H1 (cell line): ENCODE measurements around the gene ZNF765. TPM values are rescaled to one million over a fixed set of nuclear protein-coding genes. Genes with fewer than 3 reads are reported as not detected.

Experiments
- CTCF ChIA-PET: fragments of 300-600 bp; sonication (Branson Sonifier 250); formaldehyde crosslinking; loops from one replicate; lab custom pipeline; 2021; ENCODE audit not compliant: partially characterized antibody; lab: Charles Lee
- POLR2A ChIA-PET: fragments of 300-600 bp; sonication (Branson Sonifier 250); formaldehyde crosslinking; loops from one replicate; lab custom pipeline; 2021; ENCODE audit warnings: inconsistent platforms; ENCODE audit not compliant: partially characterized antibody; lab: Charles Lee
- DNase-seq, 2 experiments: peaks; one replicate each; pipeline versions ENCODE4 v3.0.0 to v3.0.0-alpha.2; 2010 to 2022; ENCODE audit warnings: low spot score in 2 of 2, low read depth in 1 of 2, mixed read lengths in 1 of 2
- FAIRE-seq: peaks from 2 replicates; lab custom pipeline; 2011; peaks lifted over from hg19 to GRCh38; lab: Jason Lieb, UNC
- H2AFZ ChIP-seq: 2 replicates; pipeline ENCODE4 v1.8.1; 2012; ENCODE audit warnings: low read length, inconsistent platforms
- H2AK5ac ChIP-seq: 2 replicates; pipeline ENCODE4 v1.6.1; 2013; ENCODE audit warnings: low read depth, low read length
- H2BK120ac ChIP-seq: replicated peaks from 2 replicates; pipeline ENCODE3; 2013; ENCODE audit warnings: low read depth, low read length, inconsistent platforms
- H2BK12ac ChIP-seq: 2 replicates; pipeline ENCODE4 v1.6.1; 2013; ENCODE audit warnings: low read depth, low read length
- H2BK15ac ChIP-seq: 2 replicates; pipeline ENCODE4 v1.6.1; 2013; ENCODE audit warnings: low read length
- H2BK20ac ChIP-seq: 2 replicates; pipeline ENCODE4 v1.6.1; 2013; ENCODE audit warnings: low read length
- H2BK5ac ChIP-seq: 2 replicates; pipeline ENCODE4 v1.6.1; 2013; ENCODE audit warnings: low read depth, low read length
- H3K14ac ChIP-seq: 2 replicates; pipeline ENCODE4 v1.6.1; 2013; ENCODE audit warnings: inconsistent platforms; ENCODE audit not compliant: insufficient read length
- H3K18ac ChIP-seq: 2 replicates; pipeline ENCODE4 v1.6.1; 2013; ENCODE audit warnings: low read length; ENCODE audit errors: extremely low read depth
- H3K23ac ChIP-seq: 2 replicates; pipeline ENCODE4 v1.6.1; 2013; ENCODE audit warnings: inconsistent platforms; ENCODE audit not compliant: insufficient read length
- H3K23me2 ChIP-seq: 2 replicates; pipeline ENCODE4 v1.6.1; 2013; ENCODE audit warnings: low read depth, low read length
- H3K27ac ChIP-seq: 2 replicates; pipeline ENCODE4 v1.6.1; 2011; ENCODE audit warnings: low read depth, low read length, inconsistent platforms
- H3K27me3 ChIP-seq, 4 experiments: replicated peaks in 1 of 4; 1 replicate in 1 of 4; 2 replicates in 3 of 4; pipeline versions ENCODE4 v1.6.1 to v1.8.1; 2011 to 2013; ENCODE audit warnings: low read length in 3 of 4, mild to moderate bottlenecking in 3 of 4, inconsistent platforms in 2 of 4, mixed read lengths in 2 of 4, moderate library complexity in 1 of 4; ENCODE audit not compliant: control insufficient read depth in 3 of 4, insufficient read depth in 3 of 4; ENCODE audit errors: extremely low read depth in 1 of 4
- H3K36me3 ChIP-seq, 4 experiments: 2 replicates each; pipeline versions ENCODE4 v1.6.1 to v1.8.1; 2011 to 2013; ENCODE audit warnings: mild to moderate bottlenecking in 4 of 4, low read length in 3 of 4, moderate library complexity in 2 of 4, control low read depth in 1 of 4, inconsistent platforms in 1 of 4; ENCODE audit not compliant: insufficient read depth in 4 of 4, control insufficient read depth in 2 of 4
- H3K4ac ChIP-seq: replicated peaks from 2 replicates; pipeline ENCODE3; 2013; ENCODE audit warnings: low read length, low read depth, mixed read lengths, inconsistent platforms; ENCODE audit not compliant: insufficient read length
- H3K4me1 ChIP-seq, 4 experiments: replicated peaks in 1 of 4; 1 replicate in 1 of 4; 2 replicates in 3 of 4; pipeline versions ENCODE4 v1.6.1 to v1.8.1; 2011 to 2013; ENCODE audit warnings: low read length in 3 of 4, inconsistent platforms in 2 of 4, mixed read lengths in 1 of 4; ENCODE audit not compliant: insufficient read depth in 4 of 4, control insufficient read depth in 3 of 4
- H3K4me2 ChIP-seq, 2 experiments: 2 replicates each; pipeline versions ENCODE4 v1.6.1 to v1.8.1; 2011 to 2013; ENCODE audit warnings: low read depth in 2 of 2, low read length in 2 of 2, control low read depth in 1 of 2, inconsistent platforms in 1 of 2, mild to moderate bottlenecking in 1 of 2; ENCODE audit not compliant: insufficient read depth in 1 of 2
- H3K4me3 ChIP-seq, 4 experiments: fragments of 200-600, 300-600 bp in 1 of 4; sonication (generic), shearing (Covaris generic), sonication (Bioruptor Twin) in 1 of 4; 2 replicates each; pipeline versions ENCODE4 v1.5.1 to v1.8.1; 2011 to 2016; ENCODE audit warnings: low read length in 4 of 4, low read depth in 3 of 4, control low read depth in 2 of 4, inconsistent platforms in 2 of 4, mild to moderate bottlenecking in 2 of 4, mixed read lengths in 1 of 4, moderate library complexity in 1 of 4; ENCODE audit not compliant: insufficient read depth in 2 of 4; ENCODE audit errors: extremely low read depth in 1 of 4
- H3K56ac ChIP-seq: replicated peaks from 2 replicates; pipeline ENCODE3; 2013; ENCODE audit warnings: low read depth, mild to moderate bottlenecking, mixed read lengths, low read length, inconsistent platforms; ENCODE audit not compliant: insufficient read length
- H3K79me1 ChIP-seq: 2 replicates; pipeline ENCODE4 v1.6.1; 2013; ENCODE audit warnings: low read depth, low read length, control low read depth
- H3K79me2 ChIP-seq, 2 experiments: 2 replicates each; pipeline versions ENCODE4 v1.6.1 to v1.8.1; 2012 to 2013; ENCODE audit warnings: low read length in 2 of 2, mild to moderate bottlenecking in 2 of 2, inconsistent platforms in 1 of 2; ENCODE audit not compliant: insufficient read depth in 2 of 2, control insufficient read depth in 1 of 2
- H3K9ac ChIP-seq, 4 experiments: replicated peaks in 1 of 4; 1 replicate in 1 of 4; 2 replicates in 3 of 4; pipeline versions ENCODE4 v1.6.1 to v1.8.1; 2011 to 2013; ENCODE audit warnings: low read depth in 3 of 4, low read length in 3 of 4, control low read depth in 2 of 4, mild to moderate bottlenecking in 2 of 4, moderate library complexity in 2 of 4, inconsistent platforms in 1 of 4; ENCODE audit errors: extremely low read depth in 1 of 4
- H3K9me3 ChIP-seq, 2 experiments: 2 replicates each; pipeline versions ENCODE4 v1.6.1 to v1.8.1; 2012 to 2013; ENCODE audit warnings: mild to moderate bottlenecking in 2 of 2, moderate library complexity in 2 of 2, control low read depth in 1 of 2, inconsistent platforms in 1 of 2, low read depth in 1 of 2, low read length in 1 of 2, mixed read lengths in 1 of 2; ENCODE audit not compliant: insufficient read depth in 2 of 2
- H4K20me1 ChIP-seq, 2 experiments: replicated peaks in 1 of 2; 2 replicates each; pipeline versions ENCODE3 to v1.8.1; 2011 to 2013; ENCODE audit warnings: inconsistent platforms in 2 of 2, low read length in 2 of 2, mild to moderate bottlenecking in 1 of 2; ENCODE audit not compliant: insufficient read depth in 2 of 2, control insufficient read depth in 1 of 2
- H4K5ac ChIP-seq: 2 replicates; pipeline ENCODE4 v1.6.1; 2013; ENCODE audit warnings: low read length, low read depth, mixed read lengths, inconsistent platforms; ENCODE audit not compliant: insufficient read length
- H4K8ac ChIP-seq: 2 replicates; pipeline ENCODE4 v1.8.0; 2013; ENCODE audit warnings: mild to moderate bottlenecking, moderate library complexity, low read length, inconsistent platforms; ENCODE audit not compliant: insufficient read depth; ENCODE audit errors: extremely low read depth
- H4K91ac ChIP-seq: replicated peaks from 2 replicates; pipeline ENCODE3; 2013; ENCODE audit warnings: low read length, mixed read lengths, inconsistent platforms; ENCODE audit not compliant: insufficient read length
- CBX8 ChIP-seq: fragments of 300-800, 300-1000 bp; sonication (generic); IDR thresholded peaks from 2 replicates; pipeline ENCODE4 v1.7.1; 2016; ENCODE audit warnings: low read depth, low read length, borderline replicate concordance
- SP1 ChIP-seq: IDR thresholded peaks from 2 replicates; pipeline ENCODE4 v1.6.1; 2011; ENCODE audit warnings: low read depth, low read length
- WGBS, 2 experiments: shearing (Covaris generic) in 1 of 2; methylation state at CpG; one replicate each; pipeline versions ENCODE4 v1.1.6 to v1.1.7; 2013 to 2015; ENCODE audit warnings: low lambda C conversion rate in 2 of 2, mixed read lengths in 2 of 2, inconsistent platforms in 1 of 2, low coverage in 1 of 2, missing lambda C conversion rate in 1 of 2; ENCODE audit not compliant: insufficient replicate concordance in 2 of 2, insufficient coverage in 1 of 2, insufficient read length in 1 of 2; ENCODE audit errors: extremely low coverage in 1 of 2, missing lambda C conversion rate in 1 of 2; 5-methylcytosine and 5-hydroxymethylcytosine counted together
- polyA plus RNA-seq, 7 experiments: library from polyadenylated mRNA; depleted of rRNA in 3 of 7; stranded (reverse) in 5 of 7; unstranded in 2 of 7; fragments of >200 nt in 5 of 7; fragments of 200-250 nt in 2 of 7; gene quantifications; 1 replicate in 5 of 7; 2 replicates in 1 of 7; 4 replicates in 1 of 7; pipeline versions ENCODE4 v1.2.1 to v1.2.3, GENCODE V29; 2011 to 2013; ENCODE audit warnings: missing spikeins in 2 of 7, mixed read lengths in 2 of 7
- total RNA-seq: library from RNA; stranded (reverse); fragmentation: NEBNext Ultra II Directional; extraction: Animal tissue kit (Norgen Biotek cat#: 25700); gene quantifications from 2 replicates; pipeline ENCODE4 v1.2.1, GENCODE V29; 2021

ZNF765 gene
- total and polyA plus RNA-seq, 2 of the 8 experiments (the other 6 are each of a cell fraction or from before 2014, with no cell fraction given), result 4.5 to 22.3 TPM

- H3K27me3 ChIP-seq, result no peaks in the 10 kb centered on the region
- POLR2A ChIA-PET, result interaction anchor here (0.6 to 1.6 kb wide), 5 partner anchors 10 to 387 kb away, joined by 3 to 5 read pairs (median 3); no protein-coding TSS in a partner anchor
- FAIRE-seq, result no peak
- no peaks in the 10 kb centered on the region for H3K23me2 ChIP-seq
- no peak overlapping the region for H2BK5ac ChIP-seq
- no peak overlapping the region for H3K9ac ChIP-seq
- H3K27ac ChIP-seq, result no peak overlapping the region
- H4K8ac ChIP-seq, result no peak overlapping the region
- no peak overlapping the region for H3K4ac ChIP-seq
- no peak overlapping the region for H3K14ac ChIP-seq
- TF ChIP-seq CBX8 (no peak), SP1 (no peak)
- TF ChIP-seq, all 59 proteins: peak for 0
- Histone ChIP-seq H3K9me3 (peaks cover 3 to 5% of the 10 kb centered on the region in 2 experiments; a peak in 3 of 4 replicates), H3K79me2 (no peaks in the 10 kb centered on the region), H3K56ac (no peak overlapping the region), H2BK20ac (no peak overlapping the region), H2BK120ac (no peak overlapping the region), H3K18ac (no peak overlapping the region), H3K4me1 (peaks cover 0 to 5% (median 0%) of the 10 kb centered on the region in 4 experiments; a peak in 2 of 7 replicates), H3K4me2 (no peak overlapping the region; a peak in 1 of 4 replicates), H3K4me3 (no peak overlapping the region), H4K5ac (no peak overlapping the region), H4K20me1 (peaks cover 0 to 1% of the 10 kb centered on the region in 2 experiments), H3K23ac (no peak overlapping the region), H3K36me3 (peaks cover 0 to 14% (median 5%) of the 10 kb centered on the region in 4 experiments; a peak in 6 of 8 replicates), H4K91ac (no peak overlapping the region), H3K79me1 (no peaks in the 10 kb centered on the region; the same call in 1 of the 2 replicates), H2BK15ac (no peak overlapping the region), H2AFZ (no peak overlapping the region), H2AK5ac (no peak overlapping the region), H2BK12ac (no peak overlapping the region)
- CTCF ChIA-PET, result interaction anchor here (1.3 to 1.6 kb wide), 3 partner anchors 14 to 76 kb away, joined by 3 to 5 read pairs (median 3); no protein-coding TSS in a partner anchor
- DNase-seq, result no peak
- 90% methylated on average over 5 of the region's 5 CpGs; no CpG with 5 or more reads in 1 of the 2 experiments for WGBS, 2 experiments
These were observed 6.0 kb upstream of the ZNF765 start for GRCh38 chr19:53388904-53389303.
